Measurements from ENCODE around the gene IAPP. TPM values are rescaled to one million over a fixed set of nuclear protein-coding genes. Genes with fewer than 3 reads are reported as not detected.

The IAPP gene
- total RNA-seq, 4 donors from 2014 or later, result not detected

- Histone ChIP-seq H3K4me1 (no peaks in the 10 kb centered on the region), H3K27me3 (peaks cover 0 to 9% (median 3%) of the 10 kb centered on the region in 3 donors), H3K27ac (no peak overlapping the region), H3K9me3 (no peaks in the 10 kb centered on the region), H3K4me3 (no peak overlapping the region), H3K36me3 (no peaks in the 10 kb centered on the region)
- intact Hi-C loops (cut with DNase I; ENCODE audit: low total_unique reads), result no loop called here
- no peak for TF ChIP-seq POLR2A (IDR thresholded peaks at IDR 0.05)
- TF ChIP-seq, protein P1, sequence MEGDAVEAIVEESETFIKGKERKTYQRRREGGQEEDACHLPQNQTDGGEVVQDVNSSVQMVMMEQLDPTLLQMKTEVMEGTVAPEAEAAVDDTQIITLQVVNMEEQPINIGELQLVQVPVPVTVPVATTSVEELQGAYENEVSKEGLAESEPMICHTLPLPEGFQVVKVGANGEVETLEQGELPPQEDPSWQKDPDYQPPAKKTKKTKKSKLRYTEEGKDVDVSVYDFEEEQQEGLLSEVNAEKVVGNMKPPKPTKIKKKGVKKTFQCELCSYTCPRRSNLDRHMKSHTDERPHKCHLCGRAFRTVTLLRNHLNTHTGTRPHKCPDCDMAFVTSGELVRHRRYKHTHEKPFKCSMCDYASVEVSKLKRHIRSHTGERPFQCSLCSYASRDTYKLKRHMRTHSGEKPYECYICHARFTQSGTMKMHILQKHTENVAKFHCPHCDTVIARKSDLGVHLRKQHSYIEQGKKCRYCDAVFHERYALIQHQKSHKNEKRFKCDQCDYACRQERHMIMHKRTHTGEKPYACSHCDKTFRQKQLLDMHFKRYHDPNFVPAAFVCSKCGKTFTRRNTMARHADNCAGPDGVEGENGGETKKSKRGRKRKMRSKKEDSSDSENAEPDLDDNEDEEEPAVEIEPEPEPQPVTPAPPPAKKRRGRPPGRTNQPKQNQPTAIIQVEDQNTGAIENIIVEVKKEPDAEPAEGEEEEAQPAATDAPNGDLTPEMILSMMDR (IDR thresholded peaks at IDR 0.05 in 4 of 5, conservative IDR thresholded peaks at IDR 0.05 in 1 of 5), result no peak
- no peak for ATAC-seq
- in situ Hi-C loops (cut with MboI; ENCODE audit: low sequenced_read_pairs in 4 of 4), result no loop called here
- DNase-seq, result no peak
Observed at GRCh38 chr12:21428241-21428640, 55.5 kb downstream of the IAPP start.

Other genes starting within 250 kb of the IAPP start
- gene SLCO1B1, start 241.7 kb upstream of the IAPP start, total RNA-seq, result under 1 TPM in 2 of 4 donors, not detected in 2; 0.16 to 0.47 TPM
- not detected for gene SLCO1A2, start 38.0 kb upstream of the IAPP start, total RNA-seq
- 10 to 100 TPM; 19.7 to 23.3 (median 22.1) TPM for gene PYROXD1, start 64.8 kb downstream of the IAPP start, total RNA-seq
- gene RECQL, start 128.7 kb downstream of the IAPP start, total RNA-seq, result 10 to 100 TPM; 14.0 to 32.5 (median 22.3) TPM
- gene GOLT1B, start 128.9 kb downstream of the IAPP start, total RNA-seq, result 10 to 100 TPM; 14.7 to 34.3 (median 27.0) TPM
- 1 to 10 TPM in 2 of 4 donors, under 1 TPM in 1, not detected in 1; 0.73 to 3.1 (median 2.4) TPM for gene SPX, start 153.4 kb downstream of the IAPP start, total RNA-seq
- under 1 TPM in 1 of 4 donors, not detected in 3; 0.11 TPM for gene GYS2, start 231.9 kb downstream of the IAPP start, total RNA-seq